IgD-negative memory B cell (primary cell): ENCODE results near the gene ZNF48. TPM values are rescaled to one million over a fixed set of nuclear protein-coding genes. Genes with fewer than 3 reads are reported as not detected.

ENCODE experiments used
- H3K27ac Mint-ChIP-seq, 3 donors: one replicate each; pipeline ENCODE4 v1.8.0; 2020 to 2022; ENCODE audit warnings: mild to moderate bottlenecking in 3 of 3, mixed read lengths in 3 of 3, moderate library complexity in 1 of 3
- H3K27me3 Mint-ChIP-seq: one replicate; pipeline ENCODE4 v1.8.0; 2021; ENCODE audit warnings: mixed read lengths
- H3K36me3 Mint-ChIP-seq: one replicate; pipeline ENCODE4 v1.8.0; 2020; ENCODE audit warnings: mild to moderate bottlenecking, mixed read lengths
- H3K4me1 Mint-ChIP-seq, 3 donors: one replicate each; pipeline ENCODE4 v1.8.0; 2020 to 2022; ENCODE audit warnings: mixed read lengths in 3 of 3, mild to moderate bottlenecking in 1 of 3
- H3K4me3 Mint-ChIP-seq, 4 donors: one replicate each; pipeline ENCODE4 v1.8.0; 2020 to 2022; ENCODE audit warnings: mild to moderate bottlenecking in 4 of 4, mixed read lengths in 4 of 4, moderate library complexity in 3 of 4
- H3K9me3 Mint-ChIP-seq, 3 donors: one replicate each; pipeline ENCODE4 v1.8.0; 2020 to 2021; ENCODE audit warnings: mixed read lengths in 3 of 3, mild to moderate bottlenecking in 1 of 3
- polyA plus RNA-seq: library from polyadenylated mRNA; unstranded; fragments of 300-500 nt; fragmentation: Illumina TruSeq; gene quantifications from one replicate; pipeline ENCODE4 v1.2.3, GENCODE V29; 2021

ZNF48 gene
- polyA plus RNA-seq, 1 donor from 2014 or later: 9.7 TPM

- Mint-ChIP-seq H3K4me3 (peak overlapping the region in 3 of 4 donors; percentile 66 to 95 (median 72)), H3K27me3 (peaks cover 8% of the 10 kb centered on the region), H3K4me1 (peaks cover 16 to 22% (median 18%) of the 10 kb centered on the region in 3 donors), H3K27ac (no peak overlapping the region), H3K9me3 (no peaks in the 10 kb centered on the region), H3K36me3 (peaks cover 4% of the 10 kb centered on the region)
Observed at GRCh38 chr16:30398661-30399434, 3.6 kb downstream of the ZNF48 start.

GRCh38 chr16:30399435-30400186 is 4.4 kb downstream of the ZNF48 start:
- Mint-ChIP-seq H3K4me1 (peaks cover 16 to 21% (median 18%) of the 10 kb centered on the region in 3 donors), H3K27ac (peak overlapping the region in 2 of 3 donors; percentile 47 to 83), H3K36me3 (peaks cover 4% of the 10 kb centered on the region), H3K9me3 (no peaks in the 10 kb centered on the region), H3K4me3 (peak overlapping the region; percentile 86 to 95 (median 92)), H3K27me3 (peaks cover 8% of the 10 kb centered on the region)

GRCh38 chr16:30401768-30402425 is 6.7 kb downstream of the ZNF48 start:
- peaks cover 10 to 16% (median 11%) of the 10 kb centered on the region in 3 donors for H3K4me1 Mint-ChIP-seq
- peak overlapping the region in 1 of 3 donors; percentile 53 for H3K27ac Mint-ChIP-seq
- peak overlapping the region; percentile 25 to 95 (median 84) for H3K4me3 Mint-ChIP-seq
- no peaks in the 10 kb centered on the region for H3K9me3 Mint-ChIP-seq
- peaks cover 7% of the 10 kb centered on the region for H3K36me3 Mint-ChIP-seq
- peaks cover 8% of the 10 kb centered on the region for H3K27me3 Mint-ChIP-seq

- Mint-ChIP-seq H3K27me3 (peaks cover 3% of the 10 kb centered on the region), H3K9me3 (no peaks in the 10 kb centered on the region), H3K27ac (peak overlapping the region; percentile 27 to 73 (median 55)), H3K4me3 (peak overlapping the region; percentile 76 to 97 (median 93)), H3K4me1 (peaks cover 14 to 17% (median 16%) of the 10 kb centered on the region in 3 donors), H3K36me3 (peaks cover 6% of the 10 kb centered on the region)
Observed at GRCh38 chr16:30406795-30407101, 11.5 kb downstream of the ZNF48 start.

GRCh38 chr16:30407102-30407803 is 12.0 kb downstream of the ZNF48 start, which contains the start of gene ZNF771:
Gene ZNF771 (plus strand): TSS chr16:30407606. CDS start chr16:30408054, 448 bp downstream.
- H3K4me1 Mint-ChIP-seq: peaks cover 12 to 17% (median 16%) of the 10 kb centered on the region in 3 donors
- H3K27me3 Mint-ChIP-seq: peaks cover 2% of the 10 kb centered on the region
- H3K27ac Mint-ChIP-seq: peak within 1 kb of the TSS; percentile 59 to 81 (median 71)
- H3K9me3 Mint-ChIP-seq: no peaks in the 10 kb centered on the region
- peak within 1 kb of the TSS; percentile 87 to 97 (median 93) for H3K4me3 Mint-ChIP-seq
- peaks cover 6% of the 10 kb centered on the region for H3K36me3 Mint-ChIP-seq

- Mint-ChIP-seq H3K27me3 (peaks cover 2% of the 10 kb centered on the region), H3K4me1 (peaks cover 12 to 17% (median 16%) of the 10 kb centered on the region in 3 donors), H3K9me3 (no peaks in the 10 kb centered on the region), H3K36me3 (peaks cover 3% of the 10 kb centered on the region), H3K4me3 (peak overlapping the region; percentile 87 to 97 (median 91)), H3K27ac (peak overlapping the region; percentile 59 to 81 (median 71))
Observed at GRCh38 chr16:30407804-30408534, 12.7 kb downstream of the ZNF48 start.

GRCh38 chr16:30409125-30410060 is 14.2 kb downstream of the ZNF48 start:
- peaks cover 6% of the 10 kb centered on the region for H3K36me3 Mint-ChIP-seq
- peak overlapping the region; percentile 9 to 87 (median 53) for H3K4me3 Mint-ChIP-seq
- H3K27me3 Mint-ChIP-seq: no peaks in the 10 kb centered on the region
- H3K27ac Mint-ChIP-seq: peak overlapping the region; percentile 31 to 91 (median 81)
- peaks cover 12 to 16% (median 13%) of the 10 kb centered on the region in 3 donors for H3K4me1 Mint-ChIP-seq
- no peaks in the 10 kb centered on the region for H3K9me3 Mint-ChIP-seq

- Mint-ChIP-seq H3K9me3 (no peaks in the 10 kb centered on the region), H3K36me3 (peaks cover 2% of the 10 kb centered on the region), H3K4me3 (peak overlapping the region in 1 of 4 donors; percentile 22), H3K4me1 (peaks cover 14 to 18% (median 15%) of the 10 kb centered on the region in 3 donors), H3K27me3 (no peaks in the 10 kb centered on the region), H3K27ac (no peak overlapping the region)
Observed at GRCh38 chr16:30413112-30413806, 18.0 kb downstream of the ZNF48 start.

GRCh38 chr16:30414159-30414558 is 18.9 kb downstream of the ZNF48 start:
- H3K9me3 Mint-ChIP-seq: no peaks in the 10 kb centered on the region
- peaks cover 9 to 16% (median 11%) of the 10 kb centered on the region in 3 donors for H3K4me1 Mint-ChIP-seq
- peak overlapping the region in 1 of 4 donors; percentile 22 for H3K4me3 Mint-ChIP-seq
- no peak overlapping the region for H3K27ac Mint-ChIP-seq
- peaks cover 2% of the 10 kb centered on the region for H3K36me3 Mint-ChIP-seq
- no peaks in the 10 kb centered on the region for H3K27me3 Mint-ChIP-seq

- Mint-ChIP-seq H3K36me3 (peaks cover 4% of the 10 kb centered on the region), H3K9me3 (no peaks in the 10 kb centered on the region), H3K27me3 (no peaks in the 10 kb centered on the region), H3K4me1 (peaks cover 5 to 11% (median 10%) of the 10 kb centered on the region in 3 donors), H3K27ac (peak overlapping the region in 1 of 3 donors; percentile 6), H3K4me3 (no peak overlapping the region)
Observed at GRCh38 chr16:30416047-30416603, 20.9 kb downstream of the ZNF48 start.

- Mint-ChIP-seq H3K27me3 (no peaks in the 10 kb centered on the region), H3K36me3 (peaks cover 6% of the 10 kb centered on the region), H3K9me3 (no peaks in the 10 kb centered on the region), H3K27ac (peak overlapping the region in 2 of 3 donors; percentile 6 to 60), H3K4me3 (peak overlapping the region; percentile 65 to 87 (median 70)), H3K4me1 (peaks cover 7 to 11% (median 10%) of the 10 kb centered on the region in 3 donors)
Observed at GRCh38 chr16:30416624-30417528, 21.7 kb downstream of the ZNF48 start.
